ENCODE results near the gene PKMYT1. TPM values are rescaled to one million over a fixed set of nuclear protein-coding genes. Genes with fewer than 3 reads are reported as not detected.
A peak's percentile ranks its signal among the peaks of the same experiment; 100 is the strongest.

The PKMYT1 gene
- total RNA-seq, 2 donors from 2014 or later: 125 to 193 TPM

DNA sequence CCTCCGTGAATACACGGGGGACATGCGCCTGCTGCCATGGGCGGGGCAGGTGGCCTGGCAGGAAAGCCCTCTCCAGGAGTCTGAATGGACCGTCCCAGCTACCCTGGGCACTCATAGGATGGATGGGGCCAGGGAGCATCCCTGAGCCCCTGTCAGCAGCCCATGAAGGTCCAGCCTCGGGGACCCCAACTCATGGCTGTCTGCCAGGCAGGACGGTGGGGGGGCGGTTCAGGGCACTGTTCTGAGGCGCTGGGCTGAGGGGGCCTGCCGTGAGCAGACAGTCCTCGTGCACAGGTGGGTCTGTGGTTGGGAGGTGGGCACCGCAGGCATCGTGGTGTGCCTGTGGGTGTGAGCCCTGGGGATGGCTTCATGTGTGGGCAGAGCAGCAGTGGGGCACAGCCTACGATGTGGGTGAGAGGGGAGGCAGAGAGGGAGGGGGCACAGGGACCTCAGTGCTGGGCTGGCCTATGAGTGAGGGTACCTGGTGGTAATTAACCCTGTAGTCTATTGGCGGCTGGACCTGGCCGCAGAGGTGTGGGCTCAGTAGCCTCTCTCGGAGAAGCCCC is 6.5 kb upstream of the PKMYT1 start:
- H3K9me3 Mint-ChIP-seq: no peaks in the 10 kb centered on the region
- no peak overlapping the region for H3K27ac Mint-ChIP-seq
- DNase-seq (ENCODE audit: low spot score in 2 of 2) (no peak), ATAC-seq (no peak)
- H3K36me3 Mint-ChIP-seq: no peaks in the 10 kb centered on the region

GRCh38 chr16:2985893-2986355 is 5.7 kb upstream of the PKMYT1 start:
- Mint-ChIP-seq H3K36me3 (no peaks in the 10 kb centered on the region), H3K9me3 (no peaks in the 10 kb centered on the region), H3K27ac (no peak overlapping the region)
- ATAC-seq: no peak
- no peak for DNase-seq (ENCODE audit: low spot score in 2 of 2)

GRCh38 chr16:2985462-2985861 is 5.2 kb upstream of the PKMYT1 start:
- no peak for ATAC-seq
- H3K27ac Mint-ChIP-seq: no peak overlapping the region
- DNase-seq (ENCODE audit: low spot score in 2 of 2): no peak
- H3K9me3 Mint-ChIP-seq: no peaks in the 10 kb centered on the region
- no peaks in the 10 kb centered on the region for H3K36me3 Mint-ChIP-seq

GRCh38 chr16:2983706-2984136 is 3.5 kb upstream of the PKMYT1 start:
- peak; percentile 62 to 68 for ATAC-seq
- DNase-seq (ENCODE audit: low spot score in 2 of 2): peak; percentile 75 to 84
- Mint-ChIP-seq H3K9me3 (no peaks in the 10 kb centered on the region), H3K27ac (no peak overlapping the region), H3K36me3 (peaks cover 6 to 7% of the 10 kb centered on the region in 2 donors)

DNA sequence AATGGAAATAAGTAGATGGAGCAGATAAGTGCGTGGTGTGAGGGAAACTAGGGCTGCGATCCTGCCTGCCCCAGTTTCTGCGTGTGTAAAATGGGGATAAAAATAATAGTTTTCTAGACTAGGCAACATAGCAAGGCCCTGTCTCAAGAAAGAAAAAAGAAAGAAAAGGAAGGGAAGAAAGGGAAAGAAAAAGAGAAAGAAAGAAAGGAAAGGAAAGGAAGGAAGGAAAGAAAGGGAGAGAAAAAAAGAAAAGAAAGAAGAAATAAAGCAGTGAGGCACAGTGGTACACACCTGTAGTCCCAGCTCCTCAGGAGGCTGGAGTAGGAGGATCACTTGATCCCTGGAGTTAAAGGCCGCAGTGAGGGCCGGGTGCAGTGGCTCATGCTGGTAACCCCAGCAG is 2.2 kb upstream of the PKMYT1 start:
- no peaks in the 10 kb centered on the region for H3K9me3 Mint-ChIP-seq
- no peak overlapping the region for H3K27ac Mint-ChIP-seq
- no peak for ATAC-seq
- DNase-seq (ENCODE audit: low spot score in 2 of 2): no peak
- peaks cover 12 to 13% of the 10 kb centered on the region in 2 donors for H3K36me3 Mint-ChIP-seq

GRCh38 chr16:2981899-2982250 is 1.6 kb upstream of the PKMYT1 start:
- no peaks in the 10 kb centered on the region for H3K9me3 Mint-ChIP-seq
- DNase-seq (ENCODE audit: low spot score in 2 of 2): no peak
- no peak for ATAC-seq
- peaks cover 12 to 13% of the 10 kb centered on the region in 2 donors for H3K36me3 Mint-ChIP-seq
- H3K27ac Mint-ChIP-seq: peak overlapping the region in 1 of 2 donors; percentile 26

GRCh38 chr16:2981177-2981898 is 1.1 kb upstream of the PKMYT1 start:
- H3K27ac Mint-ChIP-seq: peak overlapping the region; percentile 86 to 89
- no peaks in the 10 kb centered on the region for H3K9me3 Mint-ChIP-seq
- H3K36me3 Mint-ChIP-seq: peaks cover 12 to 13% of the 10 kb centered on the region in 2 donors
- ATAC-seq (no peak), DNase-seq (ENCODE audit: low spot score in 2 of 2) (no peak)

DNA sequence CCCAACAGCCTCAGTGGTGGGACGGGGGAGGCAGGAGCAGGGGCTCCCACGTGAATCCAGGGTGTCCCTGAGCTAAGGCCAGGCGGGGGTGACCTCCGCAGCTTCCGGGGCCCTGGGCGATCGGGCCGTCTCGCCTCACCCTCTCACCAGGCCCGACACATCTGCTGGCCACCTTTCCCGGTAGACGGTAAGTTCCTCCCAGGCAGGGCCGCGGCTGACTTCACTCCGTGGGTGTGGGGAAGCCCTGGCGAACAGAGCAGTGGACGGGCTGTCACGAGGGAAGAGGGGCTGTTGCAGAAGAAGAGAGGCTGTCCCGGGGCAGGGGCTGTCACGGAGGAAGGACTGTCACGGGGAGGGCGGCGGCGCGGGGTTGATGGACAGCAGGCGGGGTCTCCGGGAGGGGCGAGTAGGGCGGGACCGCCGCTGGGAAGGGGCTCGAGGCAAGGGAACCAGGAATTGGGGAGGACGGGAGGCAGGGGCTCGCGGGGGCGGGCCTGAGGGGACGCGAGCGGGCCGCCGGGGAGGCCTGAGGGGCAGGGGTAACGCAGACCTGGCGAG is 498 bp downstream of the PKMYT1 start:
- ATAC-seq (peak; percentile 12 to 38), DNase-seq (ENCODE audit: low spot score in 2 of 2) (no peak)
- Mint-ChIP-seq H3K27ac (peak overlapping the region; percentile 86 to 89), H3K9me3 (no peaks in the 10 kb centered on the region), H3K36me3 (peaks cover 19 to 20% of the 10 kb centered on the region in 2 donors)

- peaks cover 19 to 23% of the 10 kb centered on the region in 2 donors for H3K36me3 Mint-ChIP-seq
- peak overlapping the region in 1 of 2 donors; percentile 56 for H3K27ac Mint-ChIP-seq
- ATAC-seq (no peak), DNase-seq (ENCODE audit: low spot score in 2 of 2) (no peak)
- no peaks in the 10 kb centered on the region for H3K9me3 Mint-ChIP-seq
Measured at GRCh38 chr16:2977440-2977839, 2.8 kb downstream of the PKMYT1 start.

DNA sequence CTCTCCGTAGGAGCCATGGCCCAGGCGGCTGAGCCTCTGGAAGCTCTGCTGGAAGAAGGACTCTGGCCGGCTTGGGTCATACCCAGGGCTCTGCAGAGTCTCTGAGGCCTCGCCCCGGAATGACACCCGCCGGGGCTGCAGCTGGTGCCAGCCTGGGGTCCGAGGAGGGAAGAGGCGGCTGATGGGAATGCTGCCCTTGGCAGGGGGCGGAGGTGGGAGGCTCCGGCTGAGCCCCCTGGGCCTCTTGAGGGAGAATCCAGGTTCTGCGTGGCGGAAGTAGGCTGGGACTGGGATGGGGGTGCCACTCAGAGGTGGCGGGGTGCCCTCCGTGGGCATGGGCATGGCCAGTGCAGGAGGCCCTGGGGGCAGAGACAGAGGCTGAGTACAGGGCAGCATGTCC is 3.6 kb downstream of the PKMYT1 start:
- Mint-ChIP-seq H3K27ac (no peak overlapping the region), H3K9me3 (no peaks in the 10 kb centered on the region), H3K36me3 (peaks cover 19 to 28% of the 10 kb centered on the region in 2 donors)
- no peak for DNase-seq (ENCODE audit: low spot score in 2 of 2)
- no peak for ATAC-seq

GRCh38 chr16:2976201-2976600 is 4.0 kb downstream of the PKMYT1 start:
- H3K36me3 Mint-ChIP-seq: peaks cover 19 to 28% of the 10 kb centered on the region in 2 donors

GRCh38 chr16:2975161-2975795 is 5.0 kb downstream of the PKMYT1 start:
- ATAC-seq (no peak), DNase-seq (ENCODE audit: low spot score in 2 of 2) (no peak)
- Mint-ChIP-seq H3K27ac (no peak overlapping the region), H3K36me3 (peaks cover 19 to 37% of the 10 kb centered on the region in 2 donors), H3K9me3 (no peaks in the 10 kb centered on the region)

More at GRCh38 chr16:2976201-2976600, 4.0 kb downstream of the PKMYT1 start:
- DNase-seq (ENCODE audit: low spot score in 2 of 2) (no peak), ATAC-seq (no peak)
- Mint-ChIP-seq H3K9me3 (no peaks in the 10 kb centered on the region), H3K27ac (no peak overlapping the region)

DNA sequence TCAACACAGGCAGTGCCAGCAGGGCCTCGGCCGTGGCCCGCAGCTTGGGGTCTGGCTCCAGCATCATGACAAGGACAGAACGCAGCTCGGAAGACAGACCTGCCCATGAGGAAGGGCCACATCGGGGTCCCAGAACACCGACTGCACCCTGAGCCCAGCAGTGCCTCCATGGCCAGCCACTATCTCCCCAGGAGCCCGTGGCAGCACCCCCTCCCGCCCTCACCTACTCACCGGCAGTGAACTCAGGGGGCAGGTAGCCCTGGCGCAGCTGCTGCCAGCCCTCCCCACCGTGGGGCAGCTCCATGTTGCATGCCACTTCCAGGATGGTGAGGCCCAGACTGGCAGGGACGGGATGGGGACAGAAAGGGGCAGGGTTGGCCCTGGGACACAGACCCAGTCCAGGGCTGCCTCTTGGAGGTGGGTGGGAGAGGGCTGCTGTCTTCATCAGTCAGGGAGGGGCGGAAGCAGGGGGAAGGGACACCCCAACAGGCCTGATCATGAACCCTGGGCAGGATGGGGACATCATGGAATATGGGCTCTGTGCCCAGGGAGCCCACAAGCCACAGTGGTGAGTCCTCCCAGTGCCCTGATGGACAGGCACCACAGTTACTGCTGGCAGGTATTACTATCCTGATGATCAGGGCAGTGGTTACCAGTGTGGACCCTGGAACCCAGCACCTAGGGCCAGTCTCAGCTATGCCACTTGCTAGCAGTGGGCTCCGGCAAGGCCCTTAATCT is 5.8 kb downstream of the PKMYT1 start:
- Mint-ChIP-seq H3K9me3 (no peaks in the 10 kb centered on the region), H3K36me3 (peaks cover 15 to 34% of the 10 kb centered on the region in 2 donors), H3K27ac (peak overlapping the region in 1 of 2 donors; percentile 37)
- DNase-seq (ENCODE audit: low spot score in 2 of 2): no peak
- no peak for ATAC-seq

GRCh38 chr16:2973605-2974318 is 6.5 kb downstream of the PKMYT1 start:
- DNase-seq (ENCODE audit: low spot score in 2 of 2) (no peak), ATAC-seq (no peak)
- H3K27ac Mint-ChIP-seq: peak overlapping the region in 1 of 2 donors; percentile 37
- peaks cover 12 to 31% of the 10 kb centered on the region in 2 donors for H3K36me3 Mint-ChIP-seq
- no peaks in the 10 kb centered on the region for H3K9me3 Mint-ChIP-seq

DNA sequence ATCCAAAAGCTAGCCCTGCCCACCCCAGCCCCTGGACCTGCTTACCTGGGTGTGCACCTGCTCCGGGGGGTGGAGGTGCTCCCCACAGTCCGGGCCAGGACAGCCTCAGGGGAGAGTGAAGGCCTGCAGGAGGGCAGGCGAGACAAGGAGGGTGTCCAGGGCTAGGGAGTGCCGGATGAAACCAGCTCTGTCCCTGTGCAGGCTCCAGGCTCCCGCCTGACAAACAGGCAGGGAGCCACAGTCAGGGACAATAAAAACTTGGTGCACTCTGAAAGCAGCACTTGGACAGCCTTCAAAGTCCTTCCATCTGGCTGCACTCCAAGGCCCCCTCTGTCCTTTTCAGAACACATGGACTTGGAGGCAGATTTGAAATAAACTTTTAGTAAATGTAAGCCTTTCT is 7.2 kb downstream of the PKMYT1 start:
- H3K27ac Mint-ChIP-seq: peak overlapping the region in 1 of 2 donors; percentile 65
- no peaks in the 10 kb centered on the region for H3K9me3 Mint-ChIP-seq
- ATAC-seq (no peak), DNase-seq (ENCODE audit: low spot score in 2 of 2) (no peak)
- H3K36me3 Mint-ChIP-seq: peaks cover 11 to 36% of the 10 kb centered on the region in 2 donors

Measured in activated naive CD4-positive, alpha-beta T cell treated with anti-CD3 and anti-CD28 coated beads, Interleukin-2, amount 50 U/mL, for 72 hours (primary cell).